Parathyroid adenoma (tissue), 2 donors: ENCODE results near the gene SHANK3.

Source experiments
- H2AFZ ChIP-seq: fragments of 300-600 bp; sonication (generic); one replicate; pipeline ENCODE4 v1.7.0; 2017; ENCODE audit warnings: antibody characterized with exemption, mild to moderate bottlenecking
- H3K27ac ChIP-seq: fragments of 300-600 bp; sonication (generic); one replicate; pipeline ENCODE4 v1.7.0; 2017
- H3K27me3 ChIP-seq: fragments of 300-600 bp; sonication (generic); one replicate; pipeline ENCODE4 v1.7.0; 2017; ENCODE audit warnings: low read length; ENCODE audit not compliant: control insufficient read depth, insufficient read depth
- H3K36me3 ChIP-seq: fragments of 300-600 bp; sonication (generic); one replicate; pipeline ENCODE4 v1.7.0; 2017; ENCODE audit warnings: low read length; ENCODE audit not compliant: control insufficient read depth, insufficient read depth
- H3K4me1 ChIP-seq: fragments of 300-600 bp; sonication (generic); one replicate; pipeline ENCODE4 v1.7.0; 2017; ENCODE audit warnings: control low read depth
- H3K4me2 ChIP-seq: fragments of 300-600 bp; sonication (generic); one replicate; pipeline ENCODE4 v1.7.0; 2017; ENCODE audit warnings: low read length
- H3K4me3 ChIP-seq: fragments of 300-600 bp; sonication (generic); one replicate; pipeline ENCODE4 v1.7.0; 2017; ENCODE audit warnings: low read depth, low read length
- H3K79me2 ChIP-seq: fragments of 300-600 bp; sonication (generic); one replicate; pipeline ENCODE4 v1.7.0; 2017; ENCODE audit warnings: control low read depth
- H3K9ac ChIP-seq: fragments of 300-600 bp; sonication (generic); one replicate; pipeline ENCODE4 v1.7.0; 2017; ENCODE audit warnings: mild to moderate bottlenecking
- H3K9me3 ChIP-seq: fragments of 300-600 bp; sonication (generic); one replicate; pipeline ENCODE4 v1.7.0; 2017; ENCODE audit warnings: low read length; ENCODE audit not compliant: control insufficient read depth
- TF ChIP-seq, protein P1 (sequence below): fragments of 300-600 bp; sonication (generic); IDR thresholded peaks from one replicate; pipeline ENCODE4 v1.7.0; 2017; ENCODE audit warnings: antibody characterized with exemption, mild to moderate bottlenecking
- donor health status: primary hyperparathyroidism.

SHANK3 gene

GRCh38 chr22:50719814-50720300 lies 47.2 kb downstream of the SHANK3 start:
- H2AFZ ChIP-seq = no peak overlapping the region
- TF ChIP-seq, protein P1, sequence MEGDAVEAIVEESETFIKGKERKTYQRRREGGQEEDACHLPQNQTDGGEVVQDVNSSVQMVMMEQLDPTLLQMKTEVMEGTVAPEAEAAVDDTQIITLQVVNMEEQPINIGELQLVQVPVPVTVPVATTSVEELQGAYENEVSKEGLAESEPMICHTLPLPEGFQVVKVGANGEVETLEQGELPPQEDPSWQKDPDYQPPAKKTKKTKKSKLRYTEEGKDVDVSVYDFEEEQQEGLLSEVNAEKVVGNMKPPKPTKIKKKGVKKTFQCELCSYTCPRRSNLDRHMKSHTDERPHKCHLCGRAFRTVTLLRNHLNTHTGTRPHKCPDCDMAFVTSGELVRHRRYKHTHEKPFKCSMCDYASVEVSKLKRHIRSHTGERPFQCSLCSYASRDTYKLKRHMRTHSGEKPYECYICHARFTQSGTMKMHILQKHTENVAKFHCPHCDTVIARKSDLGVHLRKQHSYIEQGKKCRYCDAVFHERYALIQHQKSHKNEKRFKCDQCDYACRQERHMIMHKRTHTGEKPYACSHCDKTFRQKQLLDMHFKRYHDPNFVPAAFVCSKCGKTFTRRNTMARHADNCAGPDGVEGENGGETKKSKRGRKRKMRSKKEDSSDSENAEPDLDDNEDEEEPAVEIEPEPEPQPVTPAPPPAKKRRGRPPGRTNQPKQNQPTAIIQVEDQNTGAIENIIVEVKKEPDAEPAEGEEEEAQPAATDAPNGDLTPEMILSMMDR = no peak
- no peaks in the 10 kb centered on the region for H3K36me3 ChIP-seq
- no peaks in the 10 kb centered on the region for H3K9me3 ChIP-seq
- no peak overlapping the region for H3K9ac ChIP-seq
- H3K79me2 ChIP-seq = no peaks in the 10 kb centered on the region
- H3K4me3 ChIP-seq = no peak overlapping the region
- no peaks in the 10 kb centered on the region for H3K4me1 ChIP-seq
- H3K27ac ChIP-seq = no peak overlapping the region
- H3K4me2 ChIP-seq = no peak overlapping the region
- H3K27me3 ChIP-seq = no peaks in the 10 kb centered on the region

DNA sequence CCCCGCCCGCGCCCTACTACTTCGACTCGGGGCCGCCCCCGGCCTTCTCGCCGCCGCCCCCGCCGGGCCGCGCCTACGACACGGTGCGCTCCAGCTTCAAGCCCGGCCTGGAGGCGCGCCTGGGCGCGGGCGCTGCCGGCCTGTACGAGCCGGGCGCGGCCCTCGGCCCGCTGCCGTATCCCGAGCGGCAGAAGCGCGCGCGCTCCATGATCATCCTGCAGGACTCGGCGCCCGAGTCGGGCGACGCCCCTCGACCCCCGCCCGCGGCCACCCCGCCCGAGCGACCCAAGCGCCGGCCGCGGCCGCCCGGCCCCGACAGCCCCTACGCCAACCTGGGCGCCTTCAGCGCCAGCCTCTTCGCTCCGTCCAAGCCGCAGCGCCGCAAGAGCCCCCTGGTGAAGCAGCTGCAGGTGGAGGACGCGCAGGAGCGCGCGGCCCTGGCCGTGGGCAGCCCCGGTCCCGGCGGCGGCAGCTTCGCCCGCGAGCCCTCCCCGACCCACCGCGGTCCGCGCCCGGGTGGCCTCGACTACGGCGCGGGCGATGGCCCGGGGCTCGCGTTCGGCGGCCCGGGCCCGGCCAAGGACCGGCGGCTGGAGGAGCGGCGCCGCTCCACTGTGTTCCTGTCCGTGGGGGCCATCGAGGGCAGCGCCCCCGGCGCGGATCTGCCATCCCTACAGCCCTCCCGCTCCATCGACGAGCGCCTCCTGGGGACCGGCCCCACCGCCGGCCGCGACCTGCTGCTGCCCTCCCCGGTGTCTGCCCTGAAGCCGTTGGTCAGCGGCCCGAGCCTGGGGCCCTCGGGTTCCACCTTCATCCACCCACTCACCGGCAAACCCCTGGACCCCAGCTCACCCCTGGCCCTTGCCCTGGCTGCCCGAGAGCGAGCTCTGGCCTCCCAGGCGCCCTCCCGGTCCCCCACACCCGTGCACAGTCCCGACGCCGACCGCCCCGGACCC lies 48.0 kb downstream of the SHANK3 start:
- H3K36me3 ChIP-seq = no peaks in the 10 kb centered on the region
- H3K9ac ChIP-seq = no peak overlapping the region
- H3K4me2 ChIP-seq = no peak overlapping the region
- no peak overlapping the region for H3K27ac ChIP-seq
- H3K27me3 ChIP-seq = no peaks in the 10 kb centered on the region
- TF ChIP-seq, protein P1 = no peak
- H3K9me3 ChIP-seq = no peaks in the 10 kb centered on the region
- no peaks in the 10 kb centered on the region for H3K79me2 ChIP-seq
- H3K4me1 ChIP-seq = no peaks in the 10 kb centered on the region
- H3K4me3 ChIP-seq = no peak overlapping the region
- no peak overlapping the region for H2AFZ ChIP-seq

- H3K9me3 ChIP-seq = no peaks in the 10 kb centered on the region
- no peaks in the 10 kb centered on the region for H3K79me2 ChIP-seq
- H3K9ac ChIP-seq = no peak overlapping the region
- no peak overlapping the region for H2AFZ ChIP-seq
- H3K27me3 ChIP-seq = no peaks in the 10 kb centered on the region
- H3K4me2 ChIP-seq = no peak overlapping the region
- H3K27ac ChIP-seq = no peak overlapping the region
- no peaks in the 10 kb centered on the region for H3K4me1 ChIP-seq
- no peaks in the 10 kb centered on the region for H3K36me3 ChIP-seq
- TF ChIP-seq, protein P1 = no peak
- no peak overlapping the region for H3K4me3 ChIP-seq
Observed at GRCh38 chr22:50721257-50721844, 48.7 kb downstream of the SHANK3 start.

- Histone ChIP-seq H3K4me3 (no peak overlapping the region), H3K9me3 (no peaks in the 10 kb centered on the region), H3K4me2 (no peak overlapping the region), H2AFZ (no peak overlapping the region), H3K79me2 (no peaks in the 10 kb centered on the region), H3K27ac (no peak overlapping the region), H3K27me3 (no peaks in the 10 kb centered on the region), H3K4me1 (no peaks in the 10 kb centered on the region), H3K9ac (no peak overlapping the region), H3K36me3 (no peaks in the 10 kb centered on the region)
- TF ChIP-seq, protein P1 = no peak
Observed at GRCh38 chr22:50722048-50722701, 49.6 kb downstream of the SHANK3 start.
